Activated gamma-delta T cell (primary cell): ENCODE measurements around the gene PPP1R12B.
"Not testable (repeated sequence)": the region's sequence is repeated elsewhere in the genome, so short reads cannot be mapped to it uniquely, and the experiment has no call there.

Experiments
- DNase-seq: peaks from one replicate; lab custom pipeline; 2025; lab: John Stamatoyannopoulos, UW

PPP1R12B gene

DNA sequence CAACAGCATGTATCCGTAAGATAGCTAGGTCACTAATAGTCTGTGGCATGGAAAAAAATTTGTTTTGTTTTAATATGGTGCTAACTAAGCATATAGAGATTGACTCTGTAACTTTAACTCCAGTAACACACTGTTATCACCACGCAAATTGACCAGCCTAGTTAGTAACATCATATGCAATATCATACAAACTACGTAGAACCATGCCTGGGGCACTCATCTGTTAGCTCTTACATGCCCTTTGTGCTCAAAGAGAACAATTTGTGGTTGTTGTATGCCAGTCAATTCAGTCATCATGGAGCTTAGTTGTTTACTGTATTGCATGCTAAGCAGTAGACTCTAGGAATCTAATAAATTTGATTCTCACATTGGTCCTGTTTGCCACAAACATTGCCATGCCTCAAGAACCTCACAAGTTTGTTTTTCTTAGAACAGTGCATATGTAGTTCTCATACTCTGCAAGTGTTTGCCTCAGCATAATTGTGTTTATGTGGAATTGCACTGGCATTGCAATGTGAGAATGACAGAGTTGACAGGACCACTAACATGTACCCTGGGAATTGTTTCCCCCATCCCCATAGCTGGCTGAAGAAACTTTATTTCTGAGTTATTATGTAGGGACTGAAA is 179.7 kb downstream of the PPP1R12B start:
- DNase-seq, result not testable (repeated sequence)

GRCh38 chr1:202530686-202531085 is 182.2 kb downstream of the PPP1R12B start:
- not testable (repeated sequence) for DNase-seq

DNA sequence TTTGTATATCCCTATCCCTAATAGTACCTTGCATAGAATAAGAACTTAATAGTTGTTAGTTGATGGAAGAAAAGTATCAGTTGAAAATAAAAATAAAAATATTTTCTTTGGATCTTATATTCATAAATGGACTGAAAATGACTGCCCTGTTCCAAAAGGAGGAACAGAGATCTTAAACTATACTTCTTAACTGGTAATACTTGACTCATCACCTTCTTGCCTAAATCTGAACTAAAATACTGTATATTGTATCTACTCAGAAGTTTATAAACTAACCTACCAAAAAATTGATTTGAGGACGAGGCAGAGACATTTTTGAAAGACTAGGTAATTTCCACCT is 182.9 kb downstream of the PPP1R12B start:
- no peak for DNase-seq

DNA sequence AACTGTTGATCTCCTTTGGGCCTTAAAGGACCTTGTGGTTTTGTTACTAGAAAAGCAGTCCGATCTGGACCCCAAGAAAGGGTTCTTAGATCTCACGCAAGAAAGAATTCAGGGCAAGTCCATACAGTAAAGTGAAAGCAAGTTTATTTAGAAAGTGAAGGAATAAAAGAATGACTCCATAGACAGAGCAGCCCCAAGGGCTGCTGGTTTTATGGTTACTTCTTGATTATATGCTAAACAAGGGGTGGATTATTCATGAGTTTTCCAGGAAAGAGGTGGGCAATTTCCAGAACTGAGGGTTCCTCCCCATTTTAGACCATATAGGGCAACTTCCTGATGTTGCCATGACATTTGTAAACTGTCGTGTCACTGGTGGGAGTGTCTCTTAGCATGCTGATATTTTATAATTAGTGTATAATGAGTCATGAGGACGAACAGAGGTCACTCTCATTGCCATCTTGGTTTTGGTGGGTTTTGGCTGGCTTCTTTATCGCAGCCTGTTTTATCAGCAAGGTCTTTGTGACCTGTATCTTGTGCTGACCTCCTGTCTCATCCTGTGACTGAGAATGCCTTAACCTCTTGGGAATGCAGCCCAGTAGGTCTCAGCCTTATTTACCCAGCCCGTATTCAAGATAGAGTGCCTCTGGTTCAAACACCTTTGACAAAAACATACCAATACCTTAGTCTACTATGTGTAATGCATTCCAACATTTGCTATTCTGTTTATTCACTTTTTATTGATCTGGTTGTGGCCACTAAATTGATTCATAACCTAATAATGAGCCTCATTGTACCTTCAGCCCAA is 183.5 kb downstream of the PPP1R12B start:
- DNase-seq, result not testable (repeated sequence)

DNA sequence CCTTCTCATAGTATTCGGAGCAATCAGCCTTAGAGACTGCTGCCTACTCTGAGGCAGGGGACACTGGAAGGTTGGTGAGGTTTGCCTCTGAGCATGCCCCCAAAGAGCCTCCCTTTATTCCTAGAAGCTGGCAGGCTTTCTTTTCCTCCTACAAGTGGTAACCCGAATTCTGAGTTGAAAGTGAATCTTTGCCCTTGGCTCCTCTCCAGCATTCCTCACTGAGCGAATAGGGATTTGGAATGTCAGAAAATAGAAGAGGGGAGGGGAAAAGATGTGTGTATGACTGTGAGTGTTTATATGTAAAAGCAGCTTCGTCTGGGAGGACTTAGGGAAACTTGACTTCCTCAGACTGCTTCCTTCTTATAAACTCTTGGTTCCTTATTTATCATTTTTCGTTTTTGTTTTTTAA is 190.7 kb downstream of the PPP1R12B start:
- not testable (repeated sequence) for DNase-seq

GRCh38 chr1:202539583-202539982 is 191.1 kb downstream of the PPP1R12B start:
- DNase-seq, result not testable (repeated sequence)

DNA sequence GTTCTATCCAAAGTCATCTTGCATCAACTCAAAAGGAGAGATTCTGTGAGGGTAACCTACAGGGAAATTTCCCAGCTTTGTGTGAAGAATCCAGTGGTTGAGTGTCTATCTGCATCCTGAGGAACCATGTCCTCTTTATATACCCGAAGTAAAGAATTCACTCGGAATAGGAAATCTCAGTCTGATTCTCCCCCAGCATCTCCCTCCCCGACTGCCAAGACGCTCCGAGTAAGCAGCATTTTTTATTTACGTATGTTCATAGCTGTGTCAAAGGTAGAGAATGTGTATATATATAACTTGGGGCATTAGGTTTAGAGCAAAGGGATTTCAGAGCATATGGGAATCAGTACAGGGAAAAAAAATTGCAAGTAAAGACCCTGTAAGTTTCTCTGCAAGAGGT is 191.5 kb downstream of the PPP1R12B start:
- DNase-seq, result no peak

DNA sequence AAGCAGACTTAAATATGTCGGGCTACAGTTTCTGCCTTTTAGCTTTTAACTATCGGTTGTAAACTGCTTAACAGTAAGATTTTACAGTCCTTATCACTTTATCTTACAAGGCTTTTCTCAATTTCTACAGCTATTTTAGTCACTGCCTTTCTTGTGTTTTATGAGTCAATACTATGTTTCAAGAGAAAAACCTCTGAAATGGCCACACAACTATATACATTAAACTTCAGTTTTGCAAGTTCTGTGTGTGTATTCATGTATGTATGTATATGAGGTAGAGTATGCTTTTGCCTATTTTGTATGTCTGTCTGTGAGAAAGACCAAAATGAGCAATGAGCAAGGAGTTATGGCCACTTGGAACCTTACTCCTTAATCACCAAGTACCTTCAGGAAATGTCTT is 191.9 kb downstream of the PPP1R12B start:
- DNase-seq, result no peak

GRCh38 chr1:202540858-202541257 is 192.4 kb downstream of the PPP1R12B start:
- DNase-seq, result not testable (repeated sequence)

GRCh38 chr1:202542415-202542814 is 193.9 kb downstream of the PPP1R12B start:
- not testable (repeated sequence) for DNase-seq

DNA sequence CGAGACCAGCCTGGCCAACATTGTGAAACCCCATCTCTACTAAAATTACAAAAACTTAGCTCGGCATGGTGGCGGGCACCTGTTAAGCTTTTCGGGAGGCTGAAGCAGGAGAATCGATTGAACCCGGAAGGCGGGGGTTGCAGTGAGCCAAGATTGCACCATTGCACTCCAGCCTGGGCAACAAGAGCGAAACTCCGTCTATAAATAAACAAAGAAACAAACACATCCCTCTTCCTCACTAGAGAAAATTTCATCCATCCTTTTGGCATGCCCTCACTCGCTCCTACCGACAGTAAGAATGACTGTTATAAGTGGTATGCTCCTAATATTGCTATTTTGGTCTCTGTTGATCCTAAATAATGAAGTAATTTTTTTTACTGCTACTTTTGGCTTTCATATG is 195.0 kb downstream of the PPP1R12B start:
- DNase-seq, result not testable (repeated sequence)

DNA sequence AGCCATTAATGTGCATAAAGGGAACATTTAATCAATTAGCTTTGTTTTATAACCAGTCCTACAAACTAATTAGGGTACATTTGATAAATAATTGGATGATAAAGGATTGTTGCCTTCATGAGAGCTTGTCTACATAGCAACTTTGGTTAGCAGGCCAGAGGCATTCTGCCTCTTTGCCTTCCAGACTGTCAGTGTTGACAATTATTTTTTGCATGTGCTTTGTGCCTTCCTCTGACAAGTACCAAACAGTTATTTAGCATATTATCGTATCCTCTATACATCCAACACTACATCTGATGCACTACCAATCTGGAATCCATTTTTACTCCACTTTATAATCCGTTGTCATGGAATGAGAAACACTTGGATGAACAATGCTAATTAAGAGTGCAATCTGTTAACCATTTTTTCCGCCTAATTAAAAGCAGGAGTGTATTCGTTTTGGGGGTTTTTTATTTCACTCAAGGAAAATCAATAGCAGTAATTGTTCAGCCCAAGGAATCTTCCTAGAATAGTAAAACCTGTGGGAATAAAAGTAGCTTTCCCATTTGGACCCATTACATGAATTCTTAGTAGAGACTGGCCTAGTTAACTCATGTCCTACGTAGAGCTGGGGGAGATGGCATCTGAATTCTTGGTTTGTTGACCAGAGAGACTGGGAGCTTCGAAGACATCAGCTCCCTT is 196.4 kb downstream of the PPP1R12B start:
- not testable (repeated sequence) for DNase-seq

DNA sequence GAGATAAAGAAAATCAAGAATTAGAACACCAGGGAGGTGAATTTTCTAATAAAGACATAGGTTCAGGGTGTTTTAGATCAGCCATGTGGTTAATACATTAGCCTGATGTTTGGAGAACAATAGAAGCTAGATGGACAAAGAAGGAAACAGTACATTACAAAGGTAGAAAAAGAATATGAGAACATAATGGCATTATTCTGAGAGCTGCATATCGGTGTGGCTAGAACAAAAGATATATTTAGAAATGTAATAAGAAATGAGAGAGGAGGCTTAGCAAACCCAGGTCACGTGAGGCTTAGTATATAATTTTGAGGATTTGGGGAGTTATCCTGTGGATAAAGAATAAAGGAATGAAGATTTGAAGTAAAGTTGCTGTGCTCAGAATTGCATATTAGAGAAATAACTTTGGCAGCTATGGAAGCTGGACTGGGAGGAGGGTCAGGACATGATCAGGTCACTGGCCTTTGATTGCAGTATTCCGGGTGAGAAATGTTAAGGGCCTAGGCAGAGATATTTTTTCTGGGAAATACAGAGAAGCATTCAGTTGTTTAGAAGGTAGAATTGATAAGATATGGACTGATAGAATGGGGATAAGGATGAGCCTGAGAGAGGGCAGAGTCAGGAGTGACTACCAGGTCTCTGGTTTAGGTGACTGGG is 197.3 kb downstream of the PPP1R12B start:
- not testable (repeated sequence) for DNase-seq

DNA sequence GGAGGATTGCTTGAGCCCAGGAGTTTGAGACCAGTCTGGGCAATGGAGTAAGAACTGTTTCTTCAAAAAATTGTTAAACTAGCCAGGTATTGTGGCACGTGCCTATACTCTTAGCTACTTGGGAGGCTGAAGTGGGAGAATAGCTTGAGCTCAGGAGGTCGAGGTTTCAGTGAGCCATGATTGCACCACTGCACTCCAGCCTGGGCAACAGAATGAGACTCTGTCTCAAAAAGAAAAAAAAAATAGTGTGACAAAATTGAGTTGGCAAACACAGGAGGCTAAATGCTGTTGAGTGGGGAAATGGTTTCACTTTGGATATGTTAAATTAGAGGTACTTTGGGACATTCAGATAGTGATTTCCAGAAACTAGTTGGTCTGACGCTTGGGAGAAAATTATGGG is 197.9 kb downstream of the PPP1R12B start:
- DNase-seq, result not testable (repeated sequence)

DNA sequence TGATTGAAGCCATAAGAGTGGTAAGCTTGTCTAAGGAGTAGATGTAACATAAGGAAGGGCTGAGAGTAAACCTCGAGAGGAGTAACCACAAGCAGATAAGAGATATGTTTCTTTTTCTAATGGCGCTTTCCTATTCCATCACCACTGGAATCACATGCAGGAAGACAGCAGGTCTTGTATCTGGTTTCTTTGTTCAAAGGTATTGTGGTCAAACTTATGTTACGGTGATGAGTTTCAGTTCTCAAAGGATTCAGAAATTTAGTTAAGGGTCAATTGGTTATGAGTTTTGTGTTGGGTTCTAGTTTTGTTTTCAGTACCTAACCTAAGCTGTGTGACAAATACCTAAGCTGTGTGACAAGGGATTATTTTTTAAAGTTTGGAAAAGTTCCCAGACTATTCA is 198.3 kb downstream of the PPP1R12B start:
- not testable (repeated sequence) for DNase-seq

GRCh38 chr1:202547215-202547614 is 198.7 kb downstream of the PPP1R12B start:
- DNase-seq, result no peak

GRCh38 chr1:202550088-202550487 is 201.6 kb downstream of the PPP1R12B start:
- DNase-seq, result not testable (repeated sequence)

DNA sequence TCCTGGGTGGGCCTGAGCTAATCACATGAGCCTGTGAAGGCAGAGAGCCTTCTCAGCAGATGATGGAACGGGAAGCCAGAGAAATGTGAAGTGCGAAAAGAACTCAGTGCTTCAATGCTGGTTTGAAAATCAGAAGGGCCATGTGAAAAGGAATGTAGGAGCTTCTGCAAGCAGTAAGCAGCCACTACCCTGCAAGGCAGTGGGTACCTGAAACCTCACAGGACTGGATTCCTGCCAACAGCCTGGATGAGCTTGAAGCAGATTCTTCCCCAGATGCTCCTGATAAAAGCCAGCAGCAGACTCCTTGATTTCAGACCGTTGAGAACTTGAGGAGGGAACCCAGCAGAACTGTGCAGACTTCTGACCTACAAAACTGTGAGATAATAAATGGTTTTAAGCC is 203.2 kb downstream of the PPP1R12B start:
- DNase-seq, result no peak

DNA sequence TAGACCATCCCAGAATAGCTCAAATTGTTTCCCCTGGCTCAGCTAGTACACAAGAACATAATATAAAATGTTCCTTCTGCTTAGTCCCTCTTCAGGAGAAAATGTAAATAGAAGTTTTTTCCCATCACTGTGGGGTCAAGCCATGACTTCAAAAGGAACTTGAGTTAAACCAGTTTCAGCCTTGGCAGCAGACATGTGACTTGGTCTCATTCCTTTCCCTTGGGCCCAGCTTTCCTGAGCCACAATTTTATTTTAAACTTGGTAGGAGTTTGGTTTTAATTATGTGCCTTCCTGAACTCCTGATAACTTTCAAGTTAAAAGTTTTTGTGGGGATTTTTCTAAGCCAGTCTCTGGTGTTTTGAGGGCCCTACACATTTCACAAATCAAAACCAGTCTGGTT is 204.1 kb downstream of the PPP1R12B start:
- DNase-seq, result not testable (repeated sequence)

DNA sequence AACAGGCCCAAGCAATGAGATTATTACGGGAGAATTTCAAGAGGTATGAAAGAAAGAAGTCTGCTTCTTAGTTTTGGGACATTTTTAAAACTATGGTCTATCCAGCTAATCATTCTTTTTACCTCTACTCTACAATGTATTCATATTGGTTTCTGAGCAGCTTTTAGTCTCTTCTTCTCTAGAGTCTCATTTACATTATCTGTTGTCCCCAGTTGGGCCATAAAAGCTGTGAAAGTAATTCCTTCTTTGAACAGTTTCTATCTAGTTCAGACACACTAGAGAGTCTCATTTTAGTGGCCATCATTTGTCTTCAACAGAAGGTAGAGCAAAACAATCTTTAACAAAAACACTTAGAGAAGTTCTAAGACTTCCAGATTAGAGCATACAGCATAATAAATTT is 204.6 kb downstream of the PPP1R12B start:
- not testable (repeated sequence) for DNase-seq

DNA sequence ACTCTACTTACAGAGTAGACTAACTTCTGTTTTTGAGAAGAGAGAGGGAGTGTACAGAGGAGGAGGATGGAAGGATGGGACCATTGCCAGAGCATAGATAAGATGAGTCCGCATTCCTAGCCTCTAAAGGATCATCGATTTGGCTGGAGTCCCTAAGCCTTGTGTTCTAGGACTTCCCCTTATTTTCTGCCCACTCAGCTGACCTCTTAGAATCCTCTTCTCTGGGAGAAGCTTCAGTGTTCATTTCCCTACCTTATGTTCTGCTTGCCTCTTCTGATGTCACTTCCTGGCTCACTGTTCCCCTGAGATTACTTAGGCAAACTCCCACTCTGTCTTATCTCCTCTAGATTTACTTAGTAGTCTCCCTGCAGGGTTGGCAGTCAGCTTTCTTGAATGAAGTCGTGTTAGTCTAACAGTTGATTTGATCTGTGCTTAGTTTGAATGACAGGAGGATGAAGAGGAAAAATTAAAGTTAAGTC is 205.1 kb downstream of the PPP1R12B start:
- no peak for DNase-seq

DNA sequence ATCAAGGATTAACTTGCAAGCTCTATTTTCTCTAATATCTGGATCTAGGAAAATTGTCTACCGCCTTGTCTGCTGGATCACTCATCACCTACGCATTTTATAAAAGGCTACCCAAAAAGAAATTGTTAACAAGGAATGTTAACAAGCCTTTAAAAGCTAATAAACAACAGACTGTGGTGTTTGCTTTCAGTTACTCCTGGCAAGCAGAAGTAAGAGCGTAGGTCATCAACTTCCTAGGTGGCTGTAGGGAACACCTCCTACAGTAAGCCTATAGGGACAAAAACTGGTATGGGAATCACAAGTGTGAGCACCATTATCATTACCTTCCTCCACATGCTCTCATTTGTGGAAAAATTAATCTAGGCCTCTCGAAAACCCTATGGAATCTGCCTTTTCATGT is 206.1 kb downstream of the PPP1R12B start:
- not testable (repeated sequence) for DNase-seq
